H1 (cell line): ENCODE results near the gene CHTF8.

Experiments
- CEBPB ChIP-seq: IDR thresholded peaks from 2 replicates; pipeline ENCODE4 v1.6.1; 2012; ENCODE audit warnings: low read depth, low read length
- CHD1 ChIP-seq: IDR thresholded peaks from 2 replicates; pipeline ENCODE4 v1.6.1; 2012; ENCODE audit warnings: low read depth, low read length, improper control_type of control experiment
- EP300 ChIP-seq, 2 experiments: IDR thresholded peaks; 1 replicate in 1 of 2; 2 replicates in 1 of 2; pipeline ENCODE4 v1.6.1; 2011 to 2012; ENCODE audit warnings: low read depth in 2 of 2, low read length in 2 of 2, mild to moderate bottlenecking in 2 of 2, borderline replicate concordance in 1 of 2, inconsistent platforms in 1 of 2, moderate library complexity in 1 of 2
- EZH2 ChIP-seq: fragments of 200-600 bp; sonication (generic); IDR thresholded peaks from 2 replicates; pipeline ENCODE4 v1.7.1; 2012; ENCODE audit warnings: low read depth, mild to moderate bottlenecking, moderate library complexity, low read length, inconsistent platforms; ENCODE audit not compliant: severe bottlenecking
- GABPA ChIP-seq: IDR thresholded peaks from 2 replicates; pipeline ENCODE4 v1.6.1; 2011; ENCODE audit warnings: mild to moderate bottlenecking, low read length, moderate library complexity, borderline replicate concordance; ENCODE audit not compliant: insufficient read depth
- JUN ChIP-seq: IDR thresholded peaks from 2 replicates; pipeline ENCODE4 v1.6.1; 2011; ENCODE audit warnings: low read depth, mild to moderate bottlenecking, improper control_type of control experiment, low read length
- POLR2AphosphoS5 ChIP-seq: IDR thresholded peaks from 2 replicates; pipeline ENCODE4 v1.6.1; 2011; ENCODE audit warnings: low read depth, low read length
- RAD21 ChIP-seq, 2 experiments: IDR thresholded peaks in 1 of 2; conservative IDR thresholded peaks in 1 of 2; 2 replicates each; pipeline ENCODE4 v1.6.1; 2011; ENCODE audit warnings: low read depth in 2 of 2, low read length in 2 of 2, improper control_type of control experiment in 1 of 2, inconsistent platforms in 1 of 2, mild to moderate bottlenecking in 1 of 2, moderate library complexity in 1 of 2
- SIN3A ChIP-seq, 2 experiments: IDR thresholded peaks in 1 of 2; conservative IDR thresholded peaks in 1 of 2; 2 replicates each; pipeline ENCODE4 v1.6.1; 2011 to 2012; ENCODE audit warnings: low read length in 2 of 2, improper control_type of control experiment in 1 of 2, low read depth in 1 of 2, mild to moderate bottlenecking in 1 of 2
- SP4 ChIP-seq: IDR thresholded peaks from 2 replicates; pipeline ENCODE4 v1.6.1; 2012; ENCODE audit warnings: low read length, inconsistent platforms
- SRF ChIP-seq: IDR thresholded peaks from 2 replicates; pipeline ENCODE4 v1.6.1; 2011; ENCODE audit warnings: mild to moderate bottlenecking, low read depth, low read length, moderate library complexity
- TAF1 ChIP-seq: IDR thresholded peaks from 2 replicates; pipeline ENCODE4 v1.6.1; 2011; ENCODE audit warnings: mild to moderate bottlenecking, low read depth, low read length
- TEAD4 ChIP-seq: IDR thresholded peaks from 2 replicates; pipeline ENCODE4 v1.6.1; 2012; ENCODE audit warnings: low read depth, low read length, inconsistent platforms, mixed read lengths
- TF ChIP-seq, protein P1 (sequence below), 3 experiments: IDR thresholded peaks; 1 replicate in 2 of 3; 2 replicates in 1 of 3; pipeline versions ENCODE4 v1.5.1 to v1.6.1; 2011; ENCODE audit warnings: low read length in 3 of 3, mild to moderate bottlenecking in 3 of 3, inconsistent platforms in 2 of 3, low read depth in 1 of 3, moderate library complexity in 1 of 3; ENCODE audit not compliant: insufficient read depth in 1 of 3; ENCODE audit errors: control extremely low read depth in 1 of 3

- TF ChIP-seq EP300 (IDR thresholded peaks at IDR 0.05; ENCODE audit: borderline replicate concordance in 1 of 2, low read depth in 2 of 2, low read length in 2 of 2), result no peak
- TF ChIP-seq GABPA, result no peak
- TF ChIP-seq, protein P1, sequence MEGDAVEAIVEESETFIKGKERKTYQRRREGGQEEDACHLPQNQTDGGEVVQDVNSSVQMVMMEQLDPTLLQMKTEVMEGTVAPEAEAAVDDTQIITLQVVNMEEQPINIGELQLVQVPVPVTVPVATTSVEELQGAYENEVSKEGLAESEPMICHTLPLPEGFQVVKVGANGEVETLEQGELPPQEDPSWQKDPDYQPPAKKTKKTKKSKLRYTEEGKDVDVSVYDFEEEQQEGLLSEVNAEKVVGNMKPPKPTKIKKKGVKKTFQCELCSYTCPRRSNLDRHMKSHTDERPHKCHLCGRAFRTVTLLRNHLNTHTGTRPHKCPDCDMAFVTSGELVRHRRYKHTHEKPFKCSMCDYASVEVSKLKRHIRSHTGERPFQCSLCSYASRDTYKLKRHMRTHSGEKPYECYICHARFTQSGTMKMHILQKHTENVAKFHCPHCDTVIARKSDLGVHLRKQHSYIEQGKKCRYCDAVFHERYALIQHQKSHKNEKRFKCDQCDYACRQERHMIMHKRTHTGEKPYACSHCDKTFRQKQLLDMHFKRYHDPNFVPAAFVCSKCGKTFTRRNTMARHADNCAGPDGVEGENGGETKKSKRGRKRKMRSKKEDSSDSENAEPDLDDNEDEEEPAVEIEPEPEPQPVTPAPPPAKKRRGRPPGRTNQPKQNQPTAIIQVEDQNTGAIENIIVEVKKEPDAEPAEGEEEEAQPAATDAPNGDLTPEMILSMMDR (IDR thresholded peaks at IDR 0.05; ENCODE audit: control extremely low read depth in 1 of 3, insufficient read depth in 1 of 3, low read depth in 1 of 3, low read length in 3 of 3), result no peak
- TF ChIP-seq TAF1, result no peak
- TF ChIP-seq EZH2, result no peak
- no peak for TF ChIP-seq SP4
- TF ChIP-seq CEBPB, result no peak
- TF ChIP-seq POLR2AphosphoS5, result no peak
- TF ChIP-seq JUN, result no peak
- TF ChIP-seq TEAD4, result no peak
- no peak for TF ChIP-seq SRF
- TF ChIP-seq CHD1, result no peak
- no peak for TF ChIP-seq RAD21 (IDR thresholded peaks at IDR 0.05 in 1 of 2, conservative IDR thresholded peaks at IDR 0.05 in 1 of 2; ENCODE audit: low read depth in 2 of 2, low read length in 2 of 2)
- no peak for TF ChIP-seq SIN3A (conservative IDR thresholded peaks at IDR 0.05 in 1 of 2, IDR thresholded peaks at IDR 0.05 in 1 of 2; ENCODE audit: low read depth in 1 of 2, low read length in 2 of 2)
Observed at GRCh38 chr16:69119536-69119935, 12.9 kb downstream of the CHTF8 start.
